ENCODE measurements around the gene PRDX1. TPM values are rescaled to one million over a fixed set of nuclear protein-coding genes. Genes with fewer than 3 reads are reported as not detected.
A peak's percentile ranks its signal among the peaks of the same experiment; 100 is the strongest.

PRDX1 gene
- total and polyA plus RNA-seq, 11 donors, result 249 to 671 (median 320) TPM

- Histone ChIP-seq H3K4me1 (peaks cover 0 to 22% (median 12%) of the 10 kb centered on the region in 12 donors), H3K27ac (no peak overlapping the region), H3K4me3 (no peak overlapping the region), H3K27me3 (no peaks in the 10 kb centered on the region), H3K36me3 (peaks cover 0 to 11% (median 0%) of the 10 kb centered on the region in 9 donors), H3K9me3 (no peaks in the 10 kb centered on the region)
- ATAC-seq (no peak), DNase-seq (peak in 4 of 5 donors; percentile 35 to 60 (median 48))
- WGBS, 4 donors, result 59 to 79% (median 68%) methylated on average over 2 of the region's 2 CpGs
- intact Hi-C loops (cut with DNase I), result loop anchor here in 9 of 10 donors (1.0 to 10.0 kb wide), 8 partner anchors 132 to 481 kb away; partner anchors contain the start of genes HECTD3 (in 7 of the 9), UROD (in 7 of the 9), MUTYH (in 1 of the 9) and TOE1 (in 1 of the 9)
- TF ChIP-seq POLR2A (IDR thresholded peaks at IDR 0.05), result no peak
- TF ChIP-seq, protein P1, sequence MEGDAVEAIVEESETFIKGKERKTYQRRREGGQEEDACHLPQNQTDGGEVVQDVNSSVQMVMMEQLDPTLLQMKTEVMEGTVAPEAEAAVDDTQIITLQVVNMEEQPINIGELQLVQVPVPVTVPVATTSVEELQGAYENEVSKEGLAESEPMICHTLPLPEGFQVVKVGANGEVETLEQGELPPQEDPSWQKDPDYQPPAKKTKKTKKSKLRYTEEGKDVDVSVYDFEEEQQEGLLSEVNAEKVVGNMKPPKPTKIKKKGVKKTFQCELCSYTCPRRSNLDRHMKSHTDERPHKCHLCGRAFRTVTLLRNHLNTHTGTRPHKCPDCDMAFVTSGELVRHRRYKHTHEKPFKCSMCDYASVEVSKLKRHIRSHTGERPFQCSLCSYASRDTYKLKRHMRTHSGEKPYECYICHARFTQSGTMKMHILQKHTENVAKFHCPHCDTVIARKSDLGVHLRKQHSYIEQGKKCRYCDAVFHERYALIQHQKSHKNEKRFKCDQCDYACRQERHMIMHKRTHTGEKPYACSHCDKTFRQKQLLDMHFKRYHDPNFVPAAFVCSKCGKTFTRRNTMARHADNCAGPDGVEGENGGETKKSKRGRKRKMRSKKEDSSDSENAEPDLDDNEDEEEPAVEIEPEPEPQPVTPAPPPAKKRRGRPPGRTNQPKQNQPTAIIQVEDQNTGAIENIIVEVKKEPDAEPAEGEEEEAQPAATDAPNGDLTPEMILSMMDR (IDR thresholded peaks at IDR 0.05), result peak; percentile 39 to 74 (median 62)
These were observed 28.5 kb downstream of the PRDX1 start for GRCh38 chr1:45493116-45493697.

DNA sequence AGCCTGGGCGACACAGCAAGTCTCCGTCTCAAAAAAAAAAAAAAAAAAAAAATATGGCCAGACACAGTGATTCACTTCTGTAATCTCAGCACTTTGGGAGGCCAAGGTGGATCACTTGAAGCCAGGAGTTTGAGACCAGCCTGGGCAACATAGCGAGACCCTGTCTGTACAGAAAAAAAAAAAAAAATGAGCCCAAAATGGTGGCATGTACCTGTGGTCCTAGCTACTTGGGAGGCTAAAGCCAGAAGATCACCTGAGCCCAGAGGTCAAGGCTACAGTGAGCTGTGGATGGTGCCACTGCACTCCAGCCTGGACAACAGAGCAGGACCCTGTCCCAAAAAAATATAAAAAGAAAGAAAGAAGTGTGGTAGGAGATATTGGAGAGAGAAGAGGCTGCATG is 29.0 kb downstream of the PRDX1 start:
- H3K9me3 ChIP-seq, result no peaks in the 10 kb centered on the region
- 83 to 94% (median 89%) methylated on average over 3 of the region's 3 CpGs for WGBS, 4 donors
- H3K4me1 ChIP-seq, result peaks cover 0 to 22% (median 12%) of the 10 kb centered on the region in 12 donors
- no peaks in the 10 kb centered on the region for H3K27me3 ChIP-seq
- no peak overlapping the region for H3K4me3 ChIP-seq
- no peak for ATAC-seq
- TF ChIP-seq, protein P1 (IDR thresholded peaks at IDR 0.05), result no peak
- intact Hi-C loops (cut with DNase I), result loop anchor here in 9 of 10 donors (1.0 to 10.0 kb wide), 8 partner anchors 132 to 480 kb away; partner anchors contain the start of genes HECTD3 (in 7 of the 9), UROD (in 7 of the 9), MUTYH (in 1 of the 9) and TOE1 (in 1 of the 9)
- H3K27ac ChIP-seq, result no peak overlapping the region
- peaks cover 0 to 11% (median 0%) of the 10 kb centered on the region in 9 donors for H3K36me3 ChIP-seq
- DNase-seq, result no peak

DNA sequence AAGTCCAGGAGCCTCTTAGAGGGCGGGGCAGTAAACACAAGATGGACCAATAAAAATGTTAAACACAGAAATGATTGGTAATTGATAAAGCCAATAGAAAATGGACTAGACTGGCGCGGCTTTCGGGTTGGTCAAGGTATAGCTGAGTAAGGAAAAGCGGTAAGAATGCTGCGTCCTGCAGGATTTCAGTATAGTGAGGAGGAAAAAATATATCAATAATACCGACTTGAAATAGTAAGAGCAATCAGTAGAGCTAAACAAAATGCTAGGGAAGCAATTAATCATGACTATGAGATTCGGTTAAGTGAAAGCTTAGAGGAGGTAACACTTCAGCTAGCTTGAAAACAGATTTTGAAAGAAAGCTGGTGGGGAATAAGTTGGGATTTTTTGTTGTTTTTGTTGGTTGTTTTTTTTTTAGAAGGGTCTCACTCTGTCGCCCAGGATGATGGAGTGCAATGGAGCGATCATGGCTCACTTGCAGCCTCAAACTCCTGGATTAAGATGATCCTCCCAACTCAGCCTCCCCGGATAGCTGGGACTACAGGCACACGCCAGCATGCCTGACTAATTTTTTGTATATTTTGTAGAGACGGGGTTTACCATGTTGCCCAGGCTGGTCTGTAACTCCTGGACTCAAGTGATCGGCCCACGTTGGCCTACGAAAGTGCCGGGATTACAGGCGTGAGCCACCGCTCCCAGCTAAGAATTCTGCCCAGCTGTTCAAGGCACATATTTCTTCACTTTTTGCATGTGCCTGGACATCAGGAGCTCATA is 30.0 kb downstream of the PRDX1 start:
- Histone ChIP-seq H3K27ac (peak overlapping the region in 5 of 12 donors; percentile 25 to 87 (median 52)), H3K4me3 (peak overlapping the region in 11 of 12 donors; percentile 60 to 99 (median 82)), H3K27me3 (no peaks in the 10 kb centered on the region), H3K36me3 (peaks cover 0 to 11% (median 0%) of the 10 kb centered on the region in 9 donors), H3K4me1 (peaks cover 0 to 22% (median 12%) of the 10 kb centered on the region in 12 donors), H3K9me3 (no peaks in the 10 kb centered on the region)
- TF ChIP-seq, protein P1 (IDR thresholded peaks at IDR 0.05), result no peak
- TF ChIP-seq POLR2A (IDR thresholded peaks at IDR 0.05), result no peak
- 52 to 53% (median 53%) methylated on average over 19 of the region's 19 CpGs for WGBS, 4 donors
- intact Hi-C loops (cut with DNase I), result loop anchor here (1.0 to 10.0 kb wide), 11 partner anchors 131 to 479 kb away; partner anchors contain the start of genes HECTD3 (in 7 of the 10), UROD (in 7 of the 10), MUTYH (in 1 of the 10) and TOE1 (in 1 of the 10)
- DNase-seq (no peak), ATAC-seq (no peak)
